ENCODE results near the gene THUMPD1.
"Not testable (repeated sequence)": the region's sequence is repeated elsewhere in the genome, so short reads cannot be mapped to it uniquely, and the experiment has no call there.

- TF ChIP-seq CTCF (conservative IDR thresholded peaks at IDR 0.05; ENCODE audit: low read length); EZH2phosphoT487 (IDR thresholded peaks at IDR 0.05; ENCODE audit: borderline replicate concordance): not testable (repeated sequence)
Measured at GRCh38 chr16:20764448-20764847, 22.8 kb upstream of the THUMPD1 start.
